ENCODE data around the gene DHX58. TPM values are rescaled to one million over a fixed set of nuclear protein-coding genes. Genes with fewer than 3 reads are reported as not detected.

Gene DHX58
- total and polyA plus RNA-seq, 2 of the 4 experiments (the other 2 are of a cell fraction): 1.1 to 2.8 TPM

- Histone ChIP-seq H2BK120ac (ENCODE audit: low read depth, low read length) (no peak overlapping the region), H3K9me3 (ENCODE audit: control insufficient read depth, insufficient read depth, low read length) (no peaks in the 10 kb centered on the region), H2AFZ (replicated peaks; ENCODE audit: low read length, poor library complexity) (no peak overlapping the region), H4K8ac (ENCODE audit: low read depth in 2 of 2, low read length in 2 of 2) (no peak overlapping the region), H2AK9ac (replicated peaks; ENCODE audit: low read depth, low read length, poor library complexity) (no peak overlapping the region), H3K36me3 (ENCODE audit: control insufficient read depth, insufficient read depth, low read length) (no peaks in the 10 kb centered on the region), H3K9me1 (ENCODE audit: insufficient read depth, low read length) (peaks cover 3% of the 10 kb centered on the region; the same call in 1 of the 2 replicates), H3K23ac (ENCODE audit: low read depth, low read length) (no peak overlapping the region), H4K5ac (ENCODE audit: low read depth, low read length) (no peak overlapping the region), H2AK5ac (ENCODE audit: low read depth, low read length) (no peak overlapping the region), H2BK5ac (ENCODE audit: low read depth, low read length, poor library complexity, severe bottlenecking) (no peak overlapping the region), H4K20me1 (ENCODE audit: insufficient read depth, low read length) (no peaks in the 10 kb centered on the region), H3K27me3 (ENCODE audit: control insufficient read depth, insufficient read depth, low read length) (peaks cover 79% of the 10 kb centered on the region), H3K9ac (ENCODE audit: low read depth, low read length) (no peak overlapping the region), H3K27ac (ENCODE audit: insufficient read depth, low read length) (no peak overlapping the region), H4K91ac (ENCODE audit: insufficient read depth, low read depth, low read length) (no peak overlapping the region), H2BK15ac (ENCODE audit: low read depth, low read length) (no peak overlapping the region), H3K79me1 (ENCODE audit: low read depth in 1 of 2, low read length in 2 of 2) (no peaks in the 10 kb centered on the region), H3K4ac (ENCODE audit: low read depth, low read length) (no peak overlapping the region), H3K14ac (replicated peaks; ENCODE audit: low read depth, low read length) (no peak overlapping the region), H3K18ac (ENCODE audit: low read depth, low read length) (no peak overlapping the region), H2BK20ac (ENCODE audit: low read depth, low read length) (no peak overlapping the region), H3K4me3 (ENCODE audit: insufficient read depth, low read depth, low read length) (no peak overlapping the region), H3K56ac (ENCODE audit: extremely low read depth, insufficient read depth, low read length) (no peak overlapping the region), H3K4me1 (ENCODE audit: control insufficient read depth, insufficient read depth, low read length) (0 out of 2 replicates have a peak, but pooled peaks cover 1% of the 10 kb centered on the region), H3K4me2 (ENCODE audit: low read depth, low read length) (no peak overlapping the region)
- no peak for ATAC-seq (ENCODE audit: low read depth)
- in situ Hi-C loops (cut with MboI; ENCODE audit: low sequenced_read_pairs) (no loop called here), dilution Hi-C loops (cut with HindIII; ENCODE audit: low sequenced_read_pairs, unreplicated experiment) (no loop called here), intact Hi-C loops (cut with micrococcal nuclease) (no loop called here)
- ChIA-PET CTCF (no interaction called here), POLR2A (ENCODE audit: unreplicated experiment) (no interaction called here)
- 53% methylated on average over 3 of the region's 6 CpGs; no CpG with 5 or more reads in 1 of the 2 experiments for WGBS, 2 experiments (ENCODE audit: extremely low coverage in 2 of 2, insufficient read length in 1 of 2)
- TF ChIP-seq MXI1 (IDR thresholded peaks at IDR 0.05; ENCODE audit: borderline replicate concordance, low read depth, low read length) (no peak), RFX5 (IDR thresholded peaks at IDR 0.05; ENCODE audit: low read depth, low read length) (no peak), RCOR1 (IDR thresholded peaks at IDR 0.05; ENCODE audit: insufficient replicate concordance, low read length) (no peak), NFE2L2 (IDR thresholded peaks at IDR 0.05; ENCODE audit: low read depth, low read length) (no peak), RAD21 (IDR thresholded peaks at IDR 0.05; ENCODE audit: low read length) (no peak), POLR2A (IDR thresholded peaks at IDR 0.05; ENCODE audit: low read depth, low read length) (no peak), CEBPB (IDR thresholded peaks at IDR 0.05; ENCODE audit: low read depth, low read length) (no peak), CTCF (conservative IDR thresholded peaks at IDR 0.05; ENCODE audit: low read depth, low read length) (no peak), MAFK (IDR thresholded peaks at IDR 0.05; ENCODE audit: low read depth, low read length) (no peak), BHLHE40 (IDR thresholded peaks at IDR 0.05; ENCODE audit: low read depth, low read length) (no peak), CHD1 (IDR thresholded peaks at IDR 0.05; ENCODE audit: low read depth, low read length) (no peak), SMC3 (IDR thresholded peaks at IDR 0.05; ENCODE audit: low read depth, low read length) (no peak), FOS (IDR thresholded peaks at IDR 0.05; ENCODE audit: low read depth, low read length) (no peak), MAZ (IDR thresholded peaks at IDR 0.05; ENCODE audit: borderline replicate concordance, low read depth, low read length) (no peak)
- TF ChIP-seq, protein P1, sequence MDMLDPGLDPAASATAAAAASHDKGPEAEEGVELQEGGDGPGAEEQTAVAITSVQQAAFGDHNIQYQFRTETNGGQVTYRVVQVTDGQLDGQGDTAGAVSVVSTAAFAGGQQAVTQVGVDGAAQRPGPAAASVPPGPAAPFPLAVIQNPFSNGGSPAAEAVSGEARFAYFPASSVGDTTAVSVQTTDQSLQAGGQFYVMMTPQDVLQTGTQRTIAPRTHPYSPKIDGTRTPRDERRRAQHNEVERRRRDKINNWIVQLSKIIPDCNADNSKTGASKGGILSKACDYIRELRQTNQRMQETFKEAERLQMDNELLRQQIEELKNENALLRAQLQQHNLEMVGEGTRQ (IDR thresholded peaks at IDR 0.05; ENCODE audit: low read depth, low read length): no peak
- TF ChIP-seq, protein P2, sequence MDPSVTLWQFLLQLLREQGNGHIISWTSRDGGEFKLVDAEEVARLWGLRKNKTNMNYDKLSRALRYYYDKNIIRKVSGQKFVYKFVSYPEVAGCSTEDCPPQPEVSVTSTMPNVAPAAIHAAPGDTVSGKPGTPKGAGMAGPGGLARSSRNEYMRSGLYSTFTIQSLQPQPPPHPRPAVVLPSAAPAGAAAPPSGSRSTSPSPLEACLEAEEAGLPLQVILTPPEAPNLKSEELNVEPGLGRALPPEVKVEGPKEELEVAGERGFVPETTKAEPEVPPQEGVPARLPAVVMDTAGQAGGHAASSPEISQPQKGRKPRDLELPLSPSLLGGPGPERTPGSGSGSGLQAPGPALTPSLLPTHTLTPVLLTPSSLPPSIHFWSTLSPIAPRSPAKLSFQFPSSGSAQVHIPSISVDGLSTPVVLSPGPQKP (IDR thresholded peaks at IDR 0.05; ENCODE audit: borderline replicate concordance, low read depth, low read length): no peak
- DNase-seq: no peak
- no TSS peak for BruUV-seq (replicated peaks)
Observed at GRCh38 chr17:42052346-42052877, 60.1 kb downstream of the DHX58 start.
